OCI-LY7 (cell line): ENCODE results near the gene ASPHD2.

ENCODE experiments used
- EZH2phosphoT487 ChIP-seq: fragments of 200-600 bp; sonication (generic); IDR thresholded peaks from 2 replicates; pipeline ENCODE4 v1.6.1; 2018; ENCODE audit warnings: low read depth, borderline replicate concordance, mild to moderate bottlenecking, mixed run types, antibody characterized with exemption, low read length, moderate library complexity, mixed read lengths
- TF ChIP-seq, protein P1 (sequence below): fragments of 200-600 bp; sonication (generic); conservative IDR thresholded peaks from 2 replicates; pipeline ENCODE4 v1.5.1; 2014; ENCODE audit warnings: mild to moderate bottlenecking, antibody characterized with exemption, low read length, moderate library complexity, mixed read lengths

DNA sequence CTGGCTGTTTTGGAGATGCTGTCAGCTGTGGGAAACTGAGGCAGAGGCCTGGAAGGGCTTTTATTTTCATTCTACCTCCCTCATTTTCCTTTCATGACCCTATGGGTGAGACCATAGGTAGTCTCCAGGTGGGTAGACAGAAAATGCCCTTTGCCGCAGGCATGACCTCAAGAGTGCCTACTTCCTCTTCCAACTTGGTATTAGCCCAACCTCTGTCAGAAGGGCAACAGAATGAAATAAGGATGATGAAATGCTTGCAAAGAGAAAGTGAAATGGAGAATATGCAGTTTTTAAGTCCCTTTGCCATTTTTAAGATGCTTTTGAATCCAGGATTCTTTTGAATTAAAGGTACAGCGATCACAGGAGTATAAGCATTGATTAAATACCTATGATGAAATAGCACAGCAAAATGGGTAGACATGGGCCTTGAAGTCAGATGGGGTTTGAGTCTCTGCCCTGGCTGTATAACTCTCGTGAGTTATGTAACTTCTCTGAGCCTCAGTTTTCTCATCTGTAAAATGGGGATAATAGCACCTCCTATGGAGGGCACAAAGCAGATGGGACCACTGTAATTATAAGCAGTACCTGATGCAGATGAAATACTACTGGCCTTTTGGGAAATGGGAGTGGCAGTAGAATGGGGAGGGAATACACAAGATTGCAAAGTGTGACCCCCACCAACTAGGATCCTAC, 3.7 kb downstream of the ASPHD2 start:
- TF ChIP-seq, protein P1, sequence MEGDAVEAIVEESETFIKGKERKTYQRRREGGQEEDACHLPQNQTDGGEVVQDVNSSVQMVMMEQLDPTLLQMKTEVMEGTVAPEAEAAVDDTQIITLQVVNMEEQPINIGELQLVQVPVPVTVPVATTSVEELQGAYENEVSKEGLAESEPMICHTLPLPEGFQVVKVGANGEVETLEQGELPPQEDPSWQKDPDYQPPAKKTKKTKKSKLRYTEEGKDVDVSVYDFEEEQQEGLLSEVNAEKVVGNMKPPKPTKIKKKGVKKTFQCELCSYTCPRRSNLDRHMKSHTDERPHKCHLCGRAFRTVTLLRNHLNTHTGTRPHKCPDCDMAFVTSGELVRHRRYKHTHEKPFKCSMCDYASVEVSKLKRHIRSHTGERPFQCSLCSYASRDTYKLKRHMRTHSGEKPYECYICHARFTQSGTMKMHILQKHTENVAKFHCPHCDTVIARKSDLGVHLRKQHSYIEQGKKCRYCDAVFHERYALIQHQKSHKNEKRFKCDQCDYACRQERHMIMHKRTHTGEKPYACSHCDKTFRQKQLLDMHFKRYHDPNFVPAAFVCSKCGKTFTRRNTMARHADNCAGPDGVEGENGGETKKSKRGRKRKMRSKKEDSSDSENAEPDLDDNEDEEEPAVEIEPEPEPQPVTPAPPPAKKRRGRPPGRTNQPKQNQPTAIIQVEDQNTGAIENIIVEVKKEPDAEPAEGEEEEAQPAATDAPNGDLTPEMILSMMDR = no peak
- no peak for TF ChIP-seq EZH2phosphoT487
